GM18499 (cell line): ENCODE results near the gene CYP20A1.
"Not testable (repeated sequence)": the region's sequence is repeated elsewhere in the genome, so short reads cannot be mapped to it uniquely, and the experiment has no call there.

Source experiments
- ATAC-seq: cut with Tn5 transposase; IDR thresholded peaks from one replicate; pipeline ENCODE4 v1.9.1; 2021; ENCODE audit warnings: moderate number of reproducible peaks; ENCODE audit not compliant: insufficient read depth, unreplicated experiment

Gene CYP20A1

GRCh38 chr2:203238704-203239526, at the start of gene CYP20A1:
Gene CYP20A1 (plus strand): TSS chr2:203239018. CDS start chr2:203239063, 45 bp downstream.
- peak; percentile 62 for ATAC-seq

GRCh38 chr2:203190547-203190946, 48.3 kb upstream of the CYP20A1 start:
- not testable (repeated sequence) for ATAC-seq

- not testable (repeated sequence) for ATAC-seq
Observed at GRCh38 chr2:203191026-203191425, 47.8 kb upstream of the CYP20A1 start.

- ATAC-seq, result no peak
Observed at GRCh38 chr2:203191961-203192360, 46.9 kb upstream of the CYP20A1 start.

GRCh38 chr2:203195331-203196036, 43.3 kb upstream of the CYP20A1 start:
- ATAC-seq, result no peak

GRCh38 chr2:203200866-203201265, 38.0 kb upstream of the CYP20A1 start:
- ATAC-seq, result no peak

GRCh38 chr2:203201426-203201825, 37.4 kb upstream of the CYP20A1 start:
- ATAC-seq, result no peak

GRCh38 chr2:203209538-203209937, 29.3 kb upstream of the CYP20A1 start:
- ATAC-seq, result no peak

- no peak for ATAC-seq
Observed at GRCh38 chr2:203225423-203226039, 13.3 kb upstream of the CYP20A1 start.

GRCh38 chr2:203229674-203230073, 9.1 kb upstream of the CYP20A1 start:
- ATAC-seq, result not testable (repeated sequence)

- ATAC-seq, result no peak
Observed at GRCh38 chr2:203237346-203238238, 1.2 kb upstream of the CYP20A1 start.

GRCh38 chr2:203238292-203238703, 520 bp upstream of the CYP20A1 start:
- peak; percentile 2 for ATAC-seq

GRCh38 chr2:203240491-203240890, 1.7 kb downstream of the CYP20A1 start:
- no peak for ATAC-seq

GRCh38 chr2:203242518-203242917, 3.7 kb downstream of the CYP20A1 start:
- ATAC-seq, result no peak

- ATAC-seq, result no peak
Observed at GRCh38 chr2:203246646-203247045, 7.8 kb downstream of the CYP20A1 start.

- ATAC-seq, result no peak
Observed at GRCh38 chr2:203252818-203253217, 14.0 kb downstream of the CYP20A1 start.

GRCh38 chr2:203253422-203254095, 14.7 kb downstream of the CYP20A1 start:
- not testable (repeated sequence) for ATAC-seq

- no peak for ATAC-seq
Observed at GRCh38 chr2:203261326-203262159, 22.7 kb downstream of the CYP20A1 start.

- ATAC-seq, result no peak
Observed at GRCh38 chr2:203279288-203279687, 40.5 kb downstream of the CYP20A1 start.
